GM10266 (cell line): ENCODE data around the gene PAPOLG.
"Not testable (repeated sequence)": the region's sequence is repeated elsewhere in the genome, so short reads cannot be mapped to it uniquely, and the experiment has no call there.

Experiments used
- DNase-seq: peaks from one replicate; pipeline ENCODE4 v3.0.0; 2012; ENCODE audit errors: extremely low spot score
- TF ChIP-seq, protein P1 (sequence below): IDR thresholded peaks from 2 replicates; pipeline ENCODE4 v1.5.1; 2012; ENCODE audit warnings: mild to moderate bottlenecking, low read depth; ENCODE audit not compliant: control insufficient read depth, insufficient read depth; ENCODE audit errors: missing control alignments

PAPOLG gene

DNA sequence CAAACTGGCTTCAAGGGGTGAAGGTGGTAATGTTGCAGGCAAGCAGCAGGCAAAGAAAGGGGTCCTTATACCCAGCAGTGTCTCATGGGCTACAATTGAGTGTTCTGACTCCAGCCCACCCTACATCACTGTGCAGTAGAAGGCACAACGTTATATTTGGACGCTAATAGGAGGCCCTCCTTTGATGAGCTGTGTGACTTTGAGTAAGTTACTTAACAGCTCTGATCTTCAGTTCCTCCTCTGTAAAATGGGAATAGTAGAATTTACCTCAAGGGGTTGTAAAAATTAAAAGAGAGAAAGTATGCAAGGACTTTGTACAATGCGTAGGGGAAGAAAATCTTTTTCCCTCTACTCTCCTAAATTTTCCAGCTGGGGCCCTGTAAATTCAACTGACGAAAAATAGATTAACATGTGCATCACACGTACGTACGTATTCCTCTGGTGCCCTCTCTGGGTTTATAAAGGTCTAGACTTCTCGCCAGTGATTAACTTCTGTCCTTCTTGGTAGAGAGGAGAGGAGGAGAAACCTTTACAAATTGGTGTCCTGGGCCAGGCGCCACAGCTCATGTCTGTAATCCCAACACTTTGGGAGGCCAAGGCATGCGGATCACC lies 67.7 kb downstream of the PAPOLG start:
- TF ChIP-seq, protein P1, sequence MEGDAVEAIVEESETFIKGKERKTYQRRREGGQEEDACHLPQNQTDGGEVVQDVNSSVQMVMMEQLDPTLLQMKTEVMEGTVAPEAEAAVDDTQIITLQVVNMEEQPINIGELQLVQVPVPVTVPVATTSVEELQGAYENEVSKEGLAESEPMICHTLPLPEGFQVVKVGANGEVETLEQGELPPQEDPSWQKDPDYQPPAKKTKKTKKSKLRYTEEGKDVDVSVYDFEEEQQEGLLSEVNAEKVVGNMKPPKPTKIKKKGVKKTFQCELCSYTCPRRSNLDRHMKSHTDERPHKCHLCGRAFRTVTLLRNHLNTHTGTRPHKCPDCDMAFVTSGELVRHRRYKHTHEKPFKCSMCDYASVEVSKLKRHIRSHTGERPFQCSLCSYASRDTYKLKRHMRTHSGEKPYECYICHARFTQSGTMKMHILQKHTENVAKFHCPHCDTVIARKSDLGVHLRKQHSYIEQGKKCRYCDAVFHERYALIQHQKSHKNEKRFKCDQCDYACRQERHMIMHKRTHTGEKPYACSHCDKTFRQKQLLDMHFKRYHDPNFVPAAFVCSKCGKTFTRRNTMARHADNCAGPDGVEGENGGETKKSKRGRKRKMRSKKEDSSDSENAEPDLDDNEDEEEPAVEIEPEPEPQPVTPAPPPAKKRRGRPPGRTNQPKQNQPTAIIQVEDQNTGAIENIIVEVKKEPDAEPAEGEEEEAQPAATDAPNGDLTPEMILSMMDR, result no peak
- DNase-seq, result no peak

DNA sequence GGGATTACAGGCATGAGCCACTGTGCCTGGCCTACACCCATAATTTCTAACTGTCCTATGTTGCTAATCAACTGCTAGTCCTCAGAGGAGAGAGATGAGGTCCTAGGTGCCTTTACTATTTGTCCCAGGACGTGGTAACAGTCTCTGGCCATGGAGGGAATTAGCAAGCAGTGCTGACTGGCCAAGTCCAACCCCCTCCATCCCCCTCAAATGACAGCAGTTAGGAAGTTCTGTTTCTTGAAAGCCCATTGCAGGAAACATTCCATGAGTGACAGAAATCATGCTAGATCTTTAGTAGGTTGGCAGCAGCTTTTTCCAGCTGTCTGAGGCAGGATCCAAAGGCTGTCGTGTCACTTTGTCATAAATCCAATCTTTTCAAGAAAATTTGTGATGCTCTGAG lies 69.6 kb downstream of the PAPOLG start:
- no peak for DNase-seq
- TF ChIP-seq, protein P1, result no peak

DNA sequence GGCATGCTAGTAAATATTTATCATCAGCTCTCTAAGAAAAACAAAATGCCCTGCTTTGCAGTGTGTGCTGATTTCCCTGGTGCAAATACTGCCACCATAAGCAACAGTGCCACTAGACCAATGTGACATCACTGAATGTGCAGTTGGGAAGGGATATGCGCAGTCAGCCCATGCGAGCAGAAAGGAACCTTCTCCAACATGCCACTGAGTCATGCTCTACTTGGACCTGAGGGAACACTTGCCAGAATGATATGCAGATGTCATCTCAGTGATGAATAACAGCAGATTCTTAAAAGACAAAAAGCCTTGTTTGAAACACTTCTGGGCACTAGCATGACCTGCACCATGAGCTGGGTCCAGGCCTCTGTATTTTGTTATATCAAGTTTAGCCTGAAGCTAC lies 70.0 kb downstream of the PAPOLG start:
- TF ChIP-seq, protein P1, result no peak
- DNase-seq, result no peak

DNA sequence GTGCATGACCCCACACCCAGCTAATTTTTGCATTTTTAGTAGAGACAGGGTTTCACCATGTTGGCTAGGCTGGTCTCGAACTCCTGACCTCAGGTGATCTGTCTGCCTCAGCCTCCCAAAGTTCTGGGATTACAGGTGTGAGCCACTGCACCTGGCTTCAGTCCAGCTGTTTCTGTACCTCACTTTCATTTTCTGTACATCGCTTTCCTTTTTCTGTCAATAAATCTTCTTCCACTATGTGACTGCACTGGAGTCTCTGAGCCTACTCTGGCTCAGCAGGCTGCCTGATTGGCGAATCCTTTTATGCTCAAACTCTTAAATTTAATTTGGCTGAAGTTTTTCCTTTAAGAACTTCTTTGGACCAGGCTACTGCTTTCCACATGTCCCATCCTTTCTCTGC lies 70.8 kb downstream of the PAPOLG start:
- not testable (repeated sequence) for DNase-seq

DNA sequence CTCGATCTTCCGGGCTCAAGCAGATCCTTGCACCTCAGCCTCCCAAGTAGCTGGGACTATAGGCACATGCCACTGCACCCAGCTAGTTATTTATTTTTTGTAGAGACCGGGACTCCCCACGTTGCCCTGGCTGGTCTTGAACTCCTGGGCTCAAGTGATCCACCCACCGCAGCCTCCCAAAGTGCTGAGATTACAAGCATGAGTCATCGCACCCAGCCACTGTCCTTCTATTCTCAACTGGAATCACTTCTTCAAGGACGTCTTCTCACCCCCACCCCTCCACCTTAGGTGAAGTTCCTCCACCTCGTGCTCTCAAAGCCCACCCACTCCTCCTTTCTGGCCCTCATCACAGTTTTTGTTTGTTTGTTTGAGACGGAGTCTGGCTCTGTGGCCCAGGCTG lies 71.3 kb downstream of the PAPOLG start:
- DNase-seq, result no peak
- TF ChIP-seq, protein P1, result no peak

DNA sequence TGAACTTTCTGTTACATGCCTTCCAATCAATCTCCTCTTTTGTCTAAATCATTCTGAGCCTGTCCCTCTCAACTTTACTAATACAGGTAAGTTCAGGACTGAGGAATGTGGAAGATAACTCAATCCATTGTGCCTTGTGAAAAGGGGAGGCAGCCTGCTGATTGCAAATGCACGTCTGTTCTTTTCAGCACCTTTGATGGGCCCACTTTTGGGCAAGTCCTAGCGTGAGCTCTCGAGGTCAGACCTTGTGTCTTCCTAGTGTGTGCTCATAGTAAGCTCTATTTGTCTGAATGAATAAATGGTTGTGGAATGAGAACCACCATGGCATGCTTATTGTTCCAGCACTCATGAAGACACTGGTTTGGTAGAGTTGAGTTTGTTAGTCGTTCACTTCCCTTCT lies 74.9 kb downstream of the PAPOLG start:
- TF ChIP-seq, protein P1, result no peak
- DNase-seq, result no peak

DNA sequence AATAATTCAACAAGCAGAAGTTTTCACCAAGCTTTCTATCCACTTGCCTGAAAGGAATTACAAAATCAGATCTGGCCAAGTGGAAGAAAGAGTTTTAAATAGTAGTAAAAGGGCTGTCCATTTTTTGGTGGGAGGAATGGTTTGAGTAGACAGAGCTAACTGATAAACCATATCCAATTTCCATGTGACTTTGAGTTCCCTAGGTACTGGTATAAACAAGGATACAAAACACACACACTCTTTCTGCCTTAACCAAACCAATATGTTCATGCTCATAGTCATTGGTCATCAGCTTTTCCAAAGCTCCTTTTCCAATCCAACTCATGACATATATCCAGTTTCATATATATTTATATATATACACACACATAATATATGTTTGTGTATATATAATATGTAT lies 75.9 kb downstream of the PAPOLG start:
- no peak for DNase-seq
- TF ChIP-seq, protein P1, result no peak

DNA sequence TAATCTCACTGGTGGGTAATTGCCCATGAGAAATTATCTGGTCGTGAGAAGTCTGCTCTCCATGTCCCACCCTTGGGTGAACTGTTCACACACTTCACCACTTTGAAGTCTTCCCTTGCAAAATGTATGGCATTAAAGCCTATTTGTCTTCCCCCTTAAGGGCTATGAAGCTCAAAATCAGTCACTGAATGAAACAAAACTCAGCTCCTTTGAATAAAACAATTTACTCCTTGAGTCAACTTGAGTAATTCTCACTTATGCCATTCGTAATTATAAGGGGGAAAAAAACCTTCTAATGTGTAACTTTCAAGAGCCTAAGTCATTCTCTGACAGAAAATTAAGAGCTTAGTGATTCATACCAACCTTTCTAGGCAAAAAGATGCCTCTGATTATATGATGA lies 76.6 kb downstream of the PAPOLG start:
- TF ChIP-seq, protein P1, result no peak

More for the DNA sequence above, 76.6 kb downstream of the PAPOLG start:
- no peak for DNase-seq
